H1 (cell line): ENCODE data around the gene BTAF1. TPM values are rescaled to one million over a fixed set of nuclear protein-coding genes. Genes with fewer than 3 reads are reported as not detected.

Experiments
- CTCF ChIA-PET: fragments of 300-600 bp; sonication (Branson Sonifier 250); formaldehyde crosslinking; loops from one replicate; lab custom pipeline; 2021; ENCODE audit not compliant: partially characterized antibody; lab: Charles Lee
- POLR2A ChIA-PET: fragments of 300-600 bp; sonication (Branson Sonifier 250); formaldehyde crosslinking; loops from one replicate; lab custom pipeline; 2021; ENCODE audit warnings: inconsistent platforms; ENCODE audit not compliant: partially characterized antibody; lab: Charles Lee
- DNase-seq, 2 experiments: peaks; one replicate each; pipeline versions ENCODE4 v3.0.0 to v3.0.0-alpha.2; 2010 to 2022; ENCODE audit warnings: low spot score in 2 of 2, low read depth in 1 of 2, mixed read lengths in 1 of 2
- FAIRE-seq: peaks from 2 replicates; lab custom pipeline; 2011; peaks lifted over from hg19 to GRCh38; lab: Jason Lieb, UNC
- H2AFZ ChIP-seq: 2 replicates; pipeline ENCODE4 v1.8.1; 2012; ENCODE audit warnings: low read length, inconsistent platforms
- H2AK5ac ChIP-seq: 2 replicates; pipeline ENCODE4 v1.6.1; 2013; ENCODE audit warnings: low read depth, low read length
- H2BK120ac ChIP-seq: replicated peaks from 2 replicates; pipeline ENCODE3; 2013; ENCODE audit warnings: low read depth, low read length, inconsistent platforms
- H2BK12ac ChIP-seq: 2 replicates; pipeline ENCODE4 v1.6.1; 2013; ENCODE audit warnings: low read depth, low read length
- H2BK15ac ChIP-seq: 2 replicates; pipeline ENCODE4 v1.6.1; 2013; ENCODE audit warnings: low read length
- H2BK20ac ChIP-seq: 2 replicates; pipeline ENCODE4 v1.6.1; 2013; ENCODE audit warnings: low read length
- H2BK5ac ChIP-seq: 2 replicates; pipeline ENCODE4 v1.6.1; 2013; ENCODE audit warnings: low read depth, low read length
- H3K14ac ChIP-seq: 2 replicates; pipeline ENCODE4 v1.6.1; 2013; ENCODE audit warnings: inconsistent platforms; ENCODE audit not compliant: insufficient read length
- H3K18ac ChIP-seq: 2 replicates; pipeline ENCODE4 v1.6.1; 2013; ENCODE audit warnings: low read length; ENCODE audit errors: extremely low read depth
- H3K23ac ChIP-seq: 2 replicates; pipeline ENCODE4 v1.6.1; 2013; ENCODE audit warnings: inconsistent platforms; ENCODE audit not compliant: insufficient read length
- H3K23me2 ChIP-seq: 2 replicates; pipeline ENCODE4 v1.6.1; 2013; ENCODE audit warnings: low read depth, low read length
- H3K27ac ChIP-seq: 2 replicates; pipeline ENCODE4 v1.6.1; 2011; ENCODE audit warnings: low read depth, low read length, inconsistent platforms
- H3K27me3 ChIP-seq, 4 experiments: replicated peaks in 1 of 4; 1 replicate in 1 of 4; 2 replicates in 3 of 4; pipeline versions ENCODE4 v1.6.1 to v1.8.1; 2011 to 2013; ENCODE audit warnings: low read length in 3 of 4, mild to moderate bottlenecking in 3 of 4, inconsistent platforms in 2 of 4, mixed read lengths in 2 of 4, moderate library complexity in 1 of 4; ENCODE audit not compliant: control insufficient read depth in 3 of 4, insufficient read depth in 3 of 4; ENCODE audit errors: extremely low read depth in 1 of 4
- H3K36me3 ChIP-seq, 4 experiments: 2 replicates each; pipeline versions ENCODE4 v1.6.1 to v1.8.1; 2011 to 2013; ENCODE audit warnings: mild to moderate bottlenecking in 4 of 4, low read length in 3 of 4, moderate library complexity in 2 of 4, control low read depth in 1 of 4, inconsistent platforms in 1 of 4; ENCODE audit not compliant: insufficient read depth in 4 of 4, control insufficient read depth in 2 of 4
- H3K4ac ChIP-seq: replicated peaks from 2 replicates; pipeline ENCODE3; 2013; ENCODE audit warnings: low read length, low read depth, mixed read lengths, inconsistent platforms; ENCODE audit not compliant: insufficient read length
- H3K4me1 ChIP-seq, 4 experiments: replicated peaks in 1 of 4; 1 replicate in 1 of 4; 2 replicates in 3 of 4; pipeline versions ENCODE4 v1.6.1 to v1.8.1; 2011 to 2013; ENCODE audit warnings: low read length in 3 of 4, inconsistent platforms in 2 of 4, mixed read lengths in 1 of 4; ENCODE audit not compliant: insufficient read depth in 4 of 4, control insufficient read depth in 3 of 4
- H3K4me2 ChIP-seq, 2 experiments: 2 replicates each; pipeline versions ENCODE4 v1.6.1 to v1.8.1; 2011 to 2013; ENCODE audit warnings: low read depth in 2 of 2, low read length in 2 of 2, control low read depth in 1 of 2, inconsistent platforms in 1 of 2, mild to moderate bottlenecking in 1 of 2; ENCODE audit not compliant: insufficient read depth in 1 of 2
- H3K4me3 ChIP-seq, 4 experiments: fragments of 200-600, 300-600 bp in 1 of 4; sonication (generic), shearing (Covaris generic), sonication (Bioruptor Twin) in 1 of 4; 2 replicates each; pipeline versions ENCODE4 v1.5.1 to v1.8.1; 2011 to 2016; ENCODE audit warnings: low read length in 4 of 4, low read depth in 3 of 4, control low read depth in 2 of 4, inconsistent platforms in 2 of 4, mild to moderate bottlenecking in 2 of 4, mixed read lengths in 1 of 4, moderate library complexity in 1 of 4; ENCODE audit not compliant: insufficient read depth in 2 of 4; ENCODE audit errors: extremely low read depth in 1 of 4
- H3K56ac ChIP-seq: replicated peaks from 2 replicates; pipeline ENCODE3; 2013; ENCODE audit warnings: low read depth, mild to moderate bottlenecking, mixed read lengths, low read length, inconsistent platforms; ENCODE audit not compliant: insufficient read length
- H3K79me1 ChIP-seq: 2 replicates; pipeline ENCODE4 v1.6.1; 2013; ENCODE audit warnings: low read depth, low read length, control low read depth
- H3K79me2 ChIP-seq, 2 experiments: 2 replicates each; pipeline versions ENCODE4 v1.6.1 to v1.8.1; 2012 to 2013; ENCODE audit warnings: low read length in 2 of 2, mild to moderate bottlenecking in 2 of 2, inconsistent platforms in 1 of 2; ENCODE audit not compliant: insufficient read depth in 2 of 2, control insufficient read depth in 1 of 2
- H3K9ac ChIP-seq, 4 experiments: replicated peaks in 1 of 4; 1 replicate in 1 of 4; 2 replicates in 3 of 4; pipeline versions ENCODE4 v1.6.1 to v1.8.1; 2011 to 2013; ENCODE audit warnings: low read depth in 3 of 4, low read length in 3 of 4, control low read depth in 2 of 4, mild to moderate bottlenecking in 2 of 4, moderate library complexity in 2 of 4, inconsistent platforms in 1 of 4; ENCODE audit errors: extremely low read depth in 1 of 4
- H3K9me3 ChIP-seq, 2 experiments: 2 replicates each; pipeline versions ENCODE4 v1.6.1 to v1.8.1; 2012 to 2013; ENCODE audit warnings: mild to moderate bottlenecking in 2 of 2, moderate library complexity in 2 of 2, control low read depth in 1 of 2, inconsistent platforms in 1 of 2, low read depth in 1 of 2, low read length in 1 of 2, mixed read lengths in 1 of 2; ENCODE audit not compliant: insufficient read depth in 2 of 2
- H4K20me1 ChIP-seq, 2 experiments: replicated peaks in 1 of 2; 2 replicates each; pipeline versions ENCODE3 to v1.8.1; 2011 to 2013; ENCODE audit warnings: inconsistent platforms in 2 of 2, low read length in 2 of 2, mild to moderate bottlenecking in 1 of 2; ENCODE audit not compliant: insufficient read depth in 2 of 2, control insufficient read depth in 1 of 2
- H4K5ac ChIP-seq: 2 replicates; pipeline ENCODE4 v1.6.1; 2013; ENCODE audit warnings: low read length, low read depth, mixed read lengths, inconsistent platforms; ENCODE audit not compliant: insufficient read length
- H4K8ac ChIP-seq: 2 replicates; pipeline ENCODE4 v1.8.0; 2013; ENCODE audit warnings: mild to moderate bottlenecking, moderate library complexity, low read length, inconsistent platforms; ENCODE audit not compliant: insufficient read depth; ENCODE audit errors: extremely low read depth
- H4K91ac ChIP-seq: replicated peaks from 2 replicates; pipeline ENCODE3; 2013; ENCODE audit warnings: low read length, mixed read lengths, inconsistent platforms; ENCODE audit not compliant: insufficient read length
- ASH2L ChIP-seq: fragments of 200-600, 300-600 bp; sonication (generic); IDR thresholded peaks from one replicate; pipeline ENCODE4 v1.7.1; 2017; ENCODE audit warnings: low read length
- CBX8 ChIP-seq: fragments of 300-800, 300-1000 bp; sonication (generic); IDR thresholded peaks from 2 replicates; pipeline ENCODE4 v1.7.1; 2016; ENCODE audit warnings: low read depth, low read length, borderline replicate concordance
- CHD2 ChIP-seq: IDR thresholded peaks from 2 replicates; pipeline ENCODE4 v1.6.1; 2012; ENCODE audit warnings: low read length, improper control_type of control experiment
- CTBP2 ChIP-seq: IDR thresholded peaks from 2 replicates; pipeline ENCODE4 v1.7.0; 2011; ENCODE audit warnings: borderline replicate concordance, mild to moderate bottlenecking, moderate library complexity, mixed read lengths, low read length; ENCODE audit not compliant: insufficient read depth, insufficient read length
- EZH2 ChIP-seq: fragments of 200-600 bp; sonication (generic); IDR thresholded peaks from 2 replicates; pipeline ENCODE4 v1.7.1; 2012; ENCODE audit warnings: low read depth, mild to moderate bottlenecking, moderate library complexity, low read length, inconsistent platforms; ENCODE audit not compliant: severe bottlenecking
- JUN ChIP-seq: IDR thresholded peaks from 2 replicates; pipeline ENCODE4 v1.6.1; 2011; ENCODE audit warnings: low read depth, mild to moderate bottlenecking, improper control_type of control experiment, low read length
- NANOG ChIP-seq: IDR thresholded peaks from 2 replicates; pipeline ENCODE4 v1.6.1; 2011; ENCODE audit warnings: low read length, low read depth, mild to moderate bottlenecking, inconsistent platforms; ENCODE audit not compliant: insufficient read depth, poor library complexity, severe bottlenecking
- SIN3A ChIP-seq, 2 experiments: IDR thresholded peaks in 1 of 2; conservative IDR thresholded peaks in 1 of 2; 2 replicates each; pipeline ENCODE4 v1.6.1; 2011 to 2012; ENCODE audit warnings: low read length in 2 of 2, improper control_type of control experiment in 1 of 2, low read depth in 1 of 2, mild to moderate bottlenecking in 1 of 2
- SRF ChIP-seq: IDR thresholded peaks from 2 replicates; pipeline ENCODE4 v1.6.1; 2011; ENCODE audit warnings: mild to moderate bottlenecking, low read depth, low read length, moderate library complexity
- TCF12 ChIP-seq: IDR thresholded peaks from 2 replicates; pipeline ENCODE4 v1.6.1; 2011; ENCODE audit warnings: low read depth, mild to moderate bottlenecking, low read length
- TEAD4 ChIP-seq: IDR thresholded peaks from 2 replicates; pipeline ENCODE4 v1.6.1; 2012; ENCODE audit warnings: low read depth, low read length, inconsistent platforms, mixed read lengths
- WGBS, 2 experiments: shearing (Covaris generic) in 1 of 2; methylation state at CpG; one replicate each; pipeline versions ENCODE4 v1.1.6 to v1.1.7; 2013 to 2015; ENCODE audit warnings: low lambda C conversion rate in 2 of 2, mixed read lengths in 2 of 2, inconsistent platforms in 1 of 2, low coverage in 1 of 2, missing lambda C conversion rate in 1 of 2; ENCODE audit not compliant: insufficient replicate concordance in 2 of 2, insufficient coverage in 1 of 2, insufficient read length in 1 of 2; ENCODE audit errors: extremely low coverage in 1 of 2, missing lambda C conversion rate in 1 of 2; 5-methylcytosine and 5-hydroxymethylcytosine counted together
- polyA plus RNA-seq, 7 experiments: library from polyadenylated mRNA; depleted of rRNA in 3 of 7; stranded (reverse) in 5 of 7; unstranded in 2 of 7; fragments of >200 nt in 5 of 7; fragments of 200-250 nt in 2 of 7; gene quantifications; 1 replicate in 5 of 7; 2 replicates in 1 of 7; 4 replicates in 1 of 7; pipeline versions ENCODE4 v1.2.1 to v1.2.3, GENCODE V29; 2011 to 2013; ENCODE audit warnings: missing spikeins in 2 of 7, mixed read lengths in 2 of 7
- total RNA-seq: library from RNA; stranded (reverse); fragmentation: NEBNext Ultra II Directional; extraction: Animal tissue kit (Norgen Biotek cat#: 25700); gene quantifications from 2 replicates; pipeline ENCODE4 v1.2.1, GENCODE V29; 2021

Gene BTAF1
- total and polyA plus RNA-seq, 2 of the 8 experiments (the other 6 are each of a cell fraction or from before 2014, with no cell fraction given), result 24.5 to 39.1 TPM

DNA sequence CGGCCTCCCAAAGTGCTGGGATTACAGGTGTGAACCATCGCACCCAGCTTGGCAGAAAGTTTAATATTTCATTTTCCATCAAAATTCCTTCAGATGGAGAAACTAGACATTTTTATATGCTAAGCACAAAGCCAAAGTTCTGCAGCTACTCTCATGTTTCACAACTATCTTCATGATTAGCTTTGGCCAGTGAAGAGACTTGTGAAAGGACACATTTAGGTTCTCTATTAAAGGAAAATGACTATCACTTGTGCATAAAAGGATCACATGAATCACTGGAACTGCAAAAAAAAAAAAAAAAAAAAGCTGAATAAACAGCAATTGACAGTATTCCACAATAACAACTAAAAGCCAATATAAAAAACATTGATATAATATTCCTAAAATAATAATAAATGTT is 30.5 kb upstream of the BTAF1 start:
- ChIA-PET POLR2A (interaction anchor here (0.9 to 1.4 kb wide), 2 partner anchors 9 to 10 kb away, joined by 3 to 6 read pairs; no protein-coding TSS in a partner anchor), CTCF (interaction anchor here (1.3 kb wide), 1 partner anchor 20 kb away, joined by 3 read pairs; no protein-coding TSS in a partner anchor)
- Histone ChIP-seq H3K18ac (no peak overlapping the region), H3K4me2 (no peak overlapping the region), H3K9me3 (0 out of 4 replicates have a peak, but pooled peaks cover 0 to 5% of the 10 kb centered on the region in 2 experiments), H3K79me2 (no peaks in the 10 kb centered on the region), H4K8ac (no peak overlapping the region), H3K27me3 (no peaks in the 10 kb centered on the region), H2BK5ac (no peak overlapping the region), H2AK5ac (no peak overlapping the region), H2BK12ac (no peak overlapping the region), H3K27ac (no peak overlapping the region), H3K79me1 (no peaks in the 10 kb centered on the region), H2BK20ac (no peak overlapping the region), H3K23me2 (no peaks in the 10 kb centered on the region), H4K5ac (no peak overlapping the region), H3K14ac (no peak overlapping the region), H3K23ac (no peak overlapping the region), H4K91ac (no peak overlapping the region), H2BK120ac (no peak overlapping the region), H2AFZ (no peak overlapping the region), H4K20me1 (no peaks in the 10 kb centered on the region), H3K4me1 (peaks cover 0 to 4% (median 1%) of the 10 kb centered on the region in 4 experiments; a peak in 2 of 7 replicates), H3K36me3 (no peaks in the 10 kb centered on the region), H2BK15ac (no peak overlapping the region), H3K4ac (no peak overlapping the region), H3K9ac (no peak overlapping the region), H3K4me3 (no peak overlapping the region), H3K56ac (no peak overlapping the region)
- no peak for DNase-seq
- no peak for FAIRE-seq
- 97% methylated on average over 2 of the region's 2 CpGs; no CpG with 5 or more reads in 1 of the 2 experiments for WGBS, 2 experiments
- no peak for TF ChIP-seq NANOG
- no peak for TF ChIP-seq TCF12
- no peak for TF ChIP-seq CTBP2
- no peak for TF ChIP-seq SIN3A (conservative IDR thresholded peaks at IDR 0.05 in 1 of 2, IDR thresholded peaks at IDR 0.05 in 1 of 2; ENCODE audit: low read depth in 1 of 2, low read length in 2 of 2)
- TF ChIP-seq CBX8, result no peak
- no peak for TF ChIP-seq TEAD4
- no peak for TF ChIP-seq EZH2
- no peak for TF ChIP-seq CHD2
- no peak for TF ChIP-seq ASH2L
- no peak for TF ChIP-seq SRF
- no peak for TF ChIP-seq JUN
